Gastrocnemius medialis (tissue), 4 donors: ENCODE data around the gene ADGRF5.

ENCODE experiments used
- CTCF ChIP-seq, 5 experiments: fragments of 450-650 bp in 3 of 5; fragments of 200-600 bp in 2 of 5; sonication (generic) in 2 of 5; IDR thresholded peaks in 4 of 5; conservative IDR thresholded peaks in 1 of 5; 1 replicate in 4 of 5; 2 replicates in 1 of 5; pipeline ENCODE4 v1.5.1; 2016 to 2019; ENCODE audit warnings: antibody characterized with exemption in 5 of 5, mild to moderate bottlenecking in 3 of 5, moderate library complexity in 3 of 5
- POLR2A ChIP-seq, 2 donors: fragments of 450-650 bp; IDR thresholded peaks; one replicate each; pipeline ENCODE4 v1.6.1; 2017; ENCODE audit warnings: antibody characterized with exemption in 2 of 2, mild to moderate bottlenecking in 2 of 2, moderate library complexity in 2 of 2

GRCh38 chr6:46819561-46819960, 102.2 kb downstream of the ADGRF5 start:
- TF ChIP-seq CTCF (IDR thresholded peaks at IDR 0.05 in 4 of 5, conservative IDR thresholded peaks at IDR 0.05 in 1 of 5) (no peak), POLR2A (IDR thresholded peaks at IDR 0.05) (no peak)
